PC-3 (cell line): Measurements from ENCODE around the gene USH2A.

Experiments used
- CTCF ChIP-seq: fragments of 300-600 bp; sonication (generic); conservative IDR thresholded peaks from 2 replicates; pipeline ENCODE4 v1.5.1; 2017; ENCODE audit warnings: antibody characterized with exemption, low read depth, mild to moderate bottlenecking, low read length
- EZH2 ChIP-seq: fragments of 300-600 bp; sonication (generic); IDR thresholded peaks from one replicate; pipeline ENCODE4 v1.6.1; 2017; ENCODE audit warnings: antibody characterized with exemption, mild to moderate bottlenecking, low read length; ENCODE audit not compliant: unreplicated experiment

- TF ChIP-seq CTCF: no peak
- no peak for TF ChIP-seq EZH2
These were observed 390.2 kb downstream of the USH2A start for GRCh38 chr1:216032961-216033614.
